Activated CD8-positive, alpha-beta memory T cell treated with anti-CD3 and anti-CD28 coated beads, Interleukin-2, amount 50 U/mL, for 4 hours (primary cell): ENCODE measurements around the gene MAPT.

Source experiments
- DNase-seq: peaks from one replicate; pipeline ENCODE4 v3.0.0-alpha.2; 2020

Gene MAPT

GRCh38 chr17:45976391-45976754 is 82.0 kb downstream of the MAPT start:
- DNase-seq, result no peak

GRCh38 chr17:45976755-45977505 is 82.6 kb downstream of the MAPT start:
- no peak for DNase-seq

DNA sequence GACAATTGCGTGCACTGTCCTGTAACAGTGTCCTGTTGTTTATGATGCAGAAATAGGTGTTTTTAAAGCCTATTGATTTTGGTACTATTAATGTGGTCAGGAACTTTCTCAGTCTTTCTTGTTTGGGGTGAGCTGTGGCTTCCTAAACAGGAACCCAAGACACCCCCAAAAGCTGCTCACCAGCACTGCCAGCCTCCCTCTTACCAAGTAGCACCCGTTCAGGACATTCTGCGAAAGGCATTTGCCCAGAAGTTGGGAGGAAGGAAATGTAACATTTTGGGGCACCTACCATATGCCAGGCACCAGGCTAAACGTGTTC is 83.1 kb downstream of the MAPT start:
- DNase-seq, result no peak

DNA sequence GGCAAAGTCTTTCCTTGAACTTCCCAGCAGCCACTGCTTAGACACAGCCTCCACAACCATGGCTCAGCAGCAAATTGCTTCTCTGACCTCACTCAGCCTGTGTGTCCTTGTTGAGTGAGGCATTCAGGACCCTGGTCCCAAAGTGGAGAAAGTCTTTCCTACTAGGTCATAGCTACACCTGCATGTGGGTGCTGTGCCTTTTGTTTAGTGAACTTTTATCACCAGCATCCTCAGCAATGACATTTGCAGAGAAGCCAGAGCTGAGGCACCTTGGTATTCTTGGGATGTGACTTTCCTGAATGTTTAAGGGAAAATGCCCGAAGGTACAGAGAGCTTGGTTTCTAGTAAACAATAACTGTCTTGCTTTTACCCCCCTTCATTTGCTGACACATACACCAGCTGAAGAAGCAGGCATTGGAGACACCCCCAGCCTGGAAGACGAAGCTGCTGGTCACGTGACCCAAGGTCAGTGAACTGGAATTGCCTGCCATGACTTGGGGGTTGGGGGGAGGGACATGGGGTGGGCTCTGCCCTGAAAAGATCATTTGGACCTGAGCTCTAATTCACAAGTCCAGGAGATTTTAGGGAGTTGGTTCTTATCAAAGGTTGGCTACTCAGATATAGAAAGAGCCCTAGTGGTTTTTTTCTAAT is 83.7 kb downstream of the MAPT start:
- DNase-seq, result no peak

DNA sequence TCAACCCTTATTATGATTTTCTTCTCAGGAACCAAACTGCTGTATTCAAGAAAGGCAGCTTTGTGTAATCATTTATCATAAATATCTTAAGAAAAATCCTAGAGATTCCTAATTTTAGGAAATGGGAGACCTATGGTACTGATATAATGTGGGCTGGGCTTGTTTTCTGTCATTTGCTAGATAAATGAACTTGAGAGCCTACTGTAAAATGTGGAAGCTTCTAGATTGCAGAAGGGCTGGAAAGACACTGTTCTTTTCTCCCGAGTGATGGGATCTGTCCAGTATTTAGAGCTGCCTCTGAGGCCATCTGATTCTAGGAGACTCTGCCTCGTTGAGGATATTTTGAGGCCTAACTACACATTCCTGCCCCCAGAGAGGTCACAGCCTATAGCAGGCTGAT is 84.8 kb downstream of the MAPT start:
- DNase-seq, result no peak

DNA sequence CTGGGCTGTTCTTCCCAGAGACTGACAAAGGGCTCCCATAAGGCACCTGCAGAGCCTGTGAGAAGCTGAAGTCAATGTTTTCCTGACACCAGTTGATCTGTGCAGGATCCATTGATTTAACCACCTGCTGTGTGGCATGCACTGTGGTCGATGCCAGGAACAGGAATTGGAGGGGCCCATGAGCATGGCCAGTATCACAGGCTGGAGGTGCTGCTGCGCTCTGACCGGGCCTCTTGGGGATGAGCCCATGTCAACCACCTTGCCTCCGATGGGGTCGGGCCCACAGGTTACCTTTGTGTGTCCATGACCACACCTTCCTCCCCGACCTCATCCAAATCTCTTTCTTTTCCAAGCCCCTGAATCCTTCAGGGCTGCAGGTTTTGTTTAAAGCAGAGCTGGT is 86.5 kb downstream of the MAPT start:
- DNase-seq, result no peak

- no peak for DNase-seq
Measured at GRCh38 chr17:45981306-45981705, 87.0 kb downstream of the MAPT start.

DNA sequence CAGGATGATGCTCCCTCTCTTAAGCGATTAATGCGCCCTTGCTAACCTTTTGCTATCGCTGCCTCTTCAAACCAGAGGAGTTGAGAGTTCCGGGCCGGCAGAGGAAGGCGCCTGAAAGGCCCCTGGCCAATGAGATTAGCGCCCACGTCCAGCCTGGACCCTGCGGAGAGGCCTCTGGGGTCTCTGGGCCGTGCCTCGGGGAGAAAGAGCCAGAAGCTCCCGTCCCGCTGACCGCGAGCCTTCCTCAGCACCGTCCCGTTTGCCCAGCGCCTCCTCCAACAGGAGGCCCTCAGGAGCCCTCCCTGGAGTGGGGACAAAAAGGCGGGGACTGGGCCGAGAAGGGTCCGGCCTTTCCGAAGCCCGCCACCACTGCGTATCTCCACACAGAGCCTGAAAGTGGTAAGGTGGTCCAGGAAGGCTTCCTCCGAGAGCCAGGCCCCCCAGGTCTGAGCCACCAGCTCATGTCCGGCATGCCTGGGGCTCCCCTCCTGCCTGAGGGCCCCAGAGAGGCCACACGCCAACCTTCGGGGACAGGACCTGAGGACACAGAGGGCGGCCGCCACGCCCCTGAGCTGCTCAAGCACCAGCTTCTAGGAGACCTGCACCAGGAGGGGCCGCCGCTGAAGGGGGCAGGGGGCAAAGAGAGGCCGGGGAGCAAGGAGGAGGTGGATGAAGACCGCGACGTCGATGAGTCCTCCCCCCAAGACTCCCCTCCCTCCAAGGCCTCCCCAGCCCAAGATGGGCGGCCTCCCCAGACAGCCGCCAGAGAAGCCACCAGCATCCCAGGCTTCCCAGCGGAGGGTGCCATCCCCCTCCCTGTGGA is 88.6 kb downstream of the MAPT start:
- DNase-seq, result no peak

DNA sequence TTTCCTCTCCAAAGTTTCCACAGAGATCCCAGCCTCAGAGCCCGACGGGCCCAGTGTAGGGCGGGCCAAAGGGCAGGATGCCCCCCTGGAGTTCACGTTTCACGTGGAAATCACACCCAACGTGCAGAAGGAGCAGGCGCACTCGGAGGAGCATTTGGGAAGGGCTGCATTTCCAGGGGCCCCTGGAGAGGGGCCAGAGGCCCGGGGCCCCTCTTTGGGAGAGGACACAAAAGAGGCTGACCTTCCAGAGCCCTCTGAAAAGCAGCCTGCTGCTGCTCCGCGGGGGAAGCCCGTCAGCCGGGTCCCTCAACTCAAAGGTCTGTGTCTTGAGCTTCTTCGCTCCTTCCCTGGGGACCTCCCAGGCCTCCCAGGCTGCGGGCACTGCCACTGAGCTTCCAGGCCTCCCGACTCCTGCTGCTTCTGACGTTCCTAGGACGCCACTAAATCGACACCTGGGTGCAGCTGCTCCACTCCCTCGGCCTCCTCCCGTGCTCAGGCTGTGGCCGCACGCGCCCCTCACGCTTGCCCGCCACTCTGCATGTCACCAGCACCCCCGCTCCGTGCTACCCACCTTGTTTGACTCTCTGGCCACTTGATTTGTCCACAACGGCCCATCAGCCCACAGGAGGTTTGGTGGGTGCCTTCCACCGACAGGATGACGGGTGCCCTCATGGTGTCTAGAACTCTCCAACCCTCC is 89.4 kb downstream of the MAPT start:
- no peak for DNase-seq

- no peak for DNase-seq
Measured at GRCh38 chr17:45984368-45984767, 90.0 kb downstream of the MAPT start.

- no peak for DNase-seq
Measured at GRCh38 chr17:45985447-45985846, 91.1 kb downstream of the MAPT start.

DNA sequence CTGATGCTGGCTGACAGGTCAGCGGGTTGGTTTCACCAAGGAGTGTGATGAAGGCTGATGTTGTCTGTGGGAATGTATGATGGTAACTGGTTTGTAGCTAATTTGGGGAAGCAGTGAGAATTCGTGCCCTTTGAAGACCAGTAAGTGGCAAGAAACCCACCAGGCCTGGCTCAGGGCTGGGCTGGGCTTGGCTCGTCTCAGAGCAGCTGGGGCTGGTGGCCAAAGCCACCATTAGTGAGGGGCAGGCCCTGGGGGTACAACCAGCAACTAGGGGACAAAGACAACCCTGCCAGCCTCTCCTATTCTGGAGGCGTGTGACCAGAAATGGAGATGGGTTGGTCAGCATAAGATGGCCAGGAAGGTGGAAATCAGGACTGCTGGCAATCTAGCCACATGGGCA is 91.7 kb downstream of the MAPT start:
- DNase-seq, result no peak

DNA sequence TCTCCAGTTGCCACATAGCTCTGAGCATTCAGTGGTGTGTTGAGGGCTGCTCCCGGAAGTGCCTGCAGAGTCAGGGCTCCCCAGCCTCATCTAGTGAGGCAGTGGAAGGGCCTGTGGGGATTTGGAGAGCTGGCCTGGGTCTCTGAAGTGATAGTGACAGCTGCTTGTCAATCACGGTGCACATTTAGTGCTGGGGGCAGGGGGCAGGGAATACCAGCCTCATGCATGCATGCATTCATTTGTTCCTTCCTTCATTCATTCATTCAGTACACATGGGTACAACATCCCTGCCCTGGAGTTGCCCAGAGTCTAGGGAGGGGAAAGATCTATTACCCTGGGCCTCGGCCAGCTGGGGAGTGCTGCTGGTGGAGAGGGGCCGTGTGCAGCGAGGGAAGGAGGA is 93.4 kb downstream of the MAPT start:
- DNase-seq, result no peak

DNA sequence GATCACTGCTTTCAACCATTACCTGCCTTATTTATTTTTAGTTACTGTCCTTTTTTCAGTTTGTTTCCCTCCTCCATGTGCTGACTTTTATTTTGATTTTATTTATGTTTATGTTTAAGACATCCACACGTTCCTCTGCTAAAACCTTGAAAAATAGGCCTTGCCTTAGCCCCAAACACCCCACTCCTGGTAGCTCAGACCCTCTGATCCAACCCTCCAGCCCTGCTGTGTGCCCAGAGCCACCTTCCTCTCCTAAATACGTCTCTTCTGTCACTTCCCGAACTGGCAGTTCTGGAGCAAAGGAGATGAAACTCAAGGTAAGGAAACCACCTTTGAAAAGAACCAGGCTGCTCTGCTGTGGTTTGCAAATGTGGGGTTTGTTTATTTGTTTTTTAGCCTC is 95.4 kb downstream of the MAPT start:
- no peak for DNase-seq

- no peak for DNase-seq
Measured at GRCh38 chr17:45990886-45991285, 96.5 kb downstream of the MAPT start.

DNA sequence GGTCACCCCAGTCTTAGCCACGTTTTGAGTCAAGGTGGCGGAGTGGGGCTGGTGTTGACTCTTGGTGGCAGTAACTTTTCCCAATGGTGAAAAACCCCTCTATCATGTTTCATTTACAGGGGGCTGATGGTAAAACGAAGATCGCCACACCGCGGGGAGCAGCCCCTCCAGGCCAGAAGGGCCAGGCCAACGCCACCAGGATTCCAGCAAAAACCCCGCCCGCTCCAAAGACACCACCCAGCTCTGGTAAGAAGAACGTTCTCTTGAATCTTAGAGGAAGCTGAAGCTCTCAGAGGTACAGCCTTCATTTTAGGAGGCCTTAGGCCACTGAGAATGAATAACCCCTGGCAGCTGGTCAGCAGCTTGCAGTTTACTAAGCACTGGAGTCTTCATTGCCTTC is 97.0 kb downstream of the MAPT start:
- DNase-seq, result no peak

DNA sequence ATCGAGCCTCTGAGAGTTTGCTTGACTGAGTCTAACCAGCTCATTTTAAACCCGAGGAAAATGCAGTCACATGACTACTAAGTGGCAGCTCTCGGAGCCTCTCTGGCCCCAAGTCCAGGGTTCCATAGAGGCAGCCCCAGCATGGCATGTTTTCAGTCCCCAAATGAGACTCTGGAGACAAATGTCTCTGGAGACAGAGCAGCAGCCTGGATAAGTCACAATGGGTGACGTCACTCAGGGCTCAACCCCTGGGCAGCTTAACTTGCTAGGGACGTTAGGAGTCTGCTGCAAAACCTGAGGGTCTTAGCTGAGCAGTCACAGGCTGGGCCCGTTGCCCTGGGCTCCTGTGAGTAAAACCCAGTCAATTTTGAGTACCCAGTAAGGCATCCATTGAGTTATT is 97.8 kb downstream of the MAPT start:
- no peak for DNase-seq

DNA sequence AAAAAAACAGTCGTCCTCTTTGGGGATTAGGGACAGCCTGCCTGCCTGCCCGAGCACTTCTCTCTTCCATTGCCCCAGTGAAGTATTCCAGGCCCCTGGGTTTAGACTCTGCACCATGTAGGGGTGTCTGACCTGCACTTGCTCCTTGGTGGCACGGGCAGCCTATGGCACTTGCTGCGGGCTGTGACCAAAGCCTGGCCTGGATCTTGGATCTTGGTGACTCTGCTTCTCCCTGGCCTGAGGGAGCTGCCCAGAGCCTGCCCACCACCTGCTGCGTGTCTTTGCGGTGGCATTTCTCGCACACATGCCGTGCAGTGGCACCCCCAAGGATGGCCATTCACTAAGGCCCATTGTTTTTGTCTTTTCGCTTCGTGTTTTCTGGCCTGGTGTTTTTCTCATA is 98.5 kb downstream of the MAPT start:
- DNase-seq, result no peak

DNA sequence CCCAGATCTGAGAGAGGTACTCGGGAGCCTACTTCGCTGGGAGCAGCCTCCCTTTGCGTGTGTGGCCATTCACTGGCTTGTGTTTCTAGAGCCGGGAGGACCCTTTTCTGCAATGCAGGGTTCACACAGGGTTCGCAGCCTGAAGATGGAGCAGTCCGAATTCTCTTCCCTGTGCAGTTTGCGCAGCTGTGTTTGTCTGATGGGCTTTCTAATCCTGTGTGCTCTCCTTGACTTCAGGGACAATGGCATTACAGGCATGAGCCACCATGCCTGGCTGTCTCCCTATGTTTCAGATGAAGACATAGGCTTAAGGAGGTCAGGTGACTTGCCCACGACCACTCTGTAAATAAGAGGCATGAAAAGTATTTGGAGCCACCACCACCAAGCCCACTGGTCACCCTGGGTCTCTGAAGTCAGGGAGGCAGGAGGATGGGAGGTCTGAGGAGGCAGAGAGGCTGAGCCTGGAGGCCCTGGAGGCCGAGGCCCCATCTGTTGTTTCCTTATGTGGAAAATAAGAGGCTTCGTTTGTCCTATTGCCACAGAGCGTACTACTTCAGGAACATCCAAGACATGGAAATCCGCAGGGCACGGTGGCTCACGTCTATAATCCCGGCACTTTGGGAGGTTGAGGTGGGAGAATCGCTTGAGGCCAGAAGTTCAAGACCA is 99.7 kb downstream of the MAPT start:
- DNase-seq, result no peak

DNA sequence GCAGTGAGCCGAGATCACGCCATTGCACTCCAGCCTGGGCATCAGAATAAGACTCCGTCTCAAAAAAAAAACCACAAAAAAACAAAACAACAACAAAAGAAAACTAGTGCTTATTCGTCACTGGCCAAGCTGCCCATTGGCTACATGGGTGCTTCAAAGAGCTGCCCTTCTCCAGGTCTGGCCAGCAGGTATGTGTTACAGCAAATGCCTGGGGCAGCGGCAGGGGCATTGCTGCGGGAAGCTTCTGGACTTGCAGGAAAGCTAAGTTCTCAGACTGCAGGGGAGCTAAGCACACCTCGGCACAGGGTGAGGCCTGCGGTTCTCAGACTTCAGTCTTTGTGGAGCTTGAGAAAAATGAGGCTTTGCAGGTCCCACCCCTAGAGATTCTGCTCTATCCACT is 100.6 kb downstream of the MAPT start:
- no peak for DNase-seq

DNA sequence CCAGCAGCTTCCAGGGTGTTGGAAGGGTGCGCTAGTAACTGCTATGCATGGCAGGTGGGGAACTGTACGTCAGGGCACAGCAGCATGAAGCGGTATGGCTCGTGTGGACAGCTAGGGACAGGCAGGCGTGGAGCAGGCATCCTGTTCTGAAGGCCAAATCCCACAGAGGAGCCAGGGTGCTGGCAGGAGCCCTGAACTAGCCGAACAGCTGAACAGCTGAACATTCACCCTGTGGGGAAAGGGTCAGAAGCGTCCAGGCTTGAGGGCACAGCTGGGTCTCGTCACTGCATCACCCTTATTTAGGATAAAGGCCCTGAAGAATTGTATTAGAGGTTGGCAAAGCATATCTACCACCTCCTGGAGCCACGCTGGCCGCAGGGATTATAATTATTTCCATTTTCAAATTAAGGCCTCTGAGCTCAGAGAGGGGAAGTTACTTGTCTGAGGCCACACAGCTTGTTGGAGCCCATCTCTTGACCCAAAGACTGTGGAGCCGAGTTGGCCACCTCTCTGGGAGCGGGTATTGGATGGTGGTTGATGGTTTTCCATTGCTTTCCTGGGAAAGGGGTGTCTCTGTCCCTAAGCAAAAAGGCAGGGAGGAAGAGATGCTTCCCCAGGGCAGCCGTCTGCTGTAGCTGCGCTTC is 101.4 kb downstream of the MAPT start:
- no peak for DNase-seq

DNA sequence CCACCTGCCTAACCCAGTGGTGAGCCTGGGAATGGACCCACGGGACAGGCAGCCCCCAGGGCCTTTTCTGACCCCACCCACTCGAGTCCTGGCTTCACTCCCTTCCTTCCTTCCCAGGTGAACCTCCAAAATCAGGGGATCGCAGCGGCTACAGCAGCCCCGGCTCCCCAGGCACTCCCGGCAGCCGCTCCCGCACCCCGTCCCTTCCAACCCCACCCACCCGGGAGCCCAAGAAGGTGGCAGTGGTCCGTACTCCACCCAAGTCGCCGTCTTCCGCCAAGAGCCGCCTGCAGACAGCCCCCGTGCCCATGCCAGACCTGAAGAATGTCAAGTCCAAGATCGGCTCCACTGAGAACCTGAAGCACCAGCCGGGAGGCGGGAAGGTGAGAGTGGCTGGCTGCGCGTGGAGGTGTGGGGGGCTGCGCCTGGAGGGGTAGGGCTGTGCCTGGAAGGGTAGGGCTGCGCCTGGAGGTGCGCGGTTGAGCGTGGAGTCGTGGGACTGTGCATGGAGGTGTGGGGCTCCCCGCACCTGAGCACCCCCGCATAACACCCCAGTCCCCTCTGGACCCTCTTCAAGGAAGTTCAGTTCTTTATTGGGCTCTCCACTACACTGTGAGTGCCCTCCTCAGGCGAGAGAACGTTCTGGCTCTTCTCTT is 102.1 kb downstream of the MAPT start:
- DNase-seq, result no peak
